Stimulated activated CD4-positive, alpha-beta T cell treated with anti-CD3 and anti-CD28 coated beads, Interleukin-1b, Interleukin-23, amount 100 ng/mL, for 1 hour (primary cell): Measurements from ENCODE around the gene PHF2.

Source experiments
- DNase-seq, 2 donors: peaks; one replicate each; pipeline ENCODE4 v3.0.0-alpha.2; 2020; ENCODE audit warnings: low read depth in 2 of 2

PHF2 gene

GRCh38 chr9:93587284-93587650, 10.9 kb downstream of the PHF2 start:
- DNase-seq = no peak

DNA sequence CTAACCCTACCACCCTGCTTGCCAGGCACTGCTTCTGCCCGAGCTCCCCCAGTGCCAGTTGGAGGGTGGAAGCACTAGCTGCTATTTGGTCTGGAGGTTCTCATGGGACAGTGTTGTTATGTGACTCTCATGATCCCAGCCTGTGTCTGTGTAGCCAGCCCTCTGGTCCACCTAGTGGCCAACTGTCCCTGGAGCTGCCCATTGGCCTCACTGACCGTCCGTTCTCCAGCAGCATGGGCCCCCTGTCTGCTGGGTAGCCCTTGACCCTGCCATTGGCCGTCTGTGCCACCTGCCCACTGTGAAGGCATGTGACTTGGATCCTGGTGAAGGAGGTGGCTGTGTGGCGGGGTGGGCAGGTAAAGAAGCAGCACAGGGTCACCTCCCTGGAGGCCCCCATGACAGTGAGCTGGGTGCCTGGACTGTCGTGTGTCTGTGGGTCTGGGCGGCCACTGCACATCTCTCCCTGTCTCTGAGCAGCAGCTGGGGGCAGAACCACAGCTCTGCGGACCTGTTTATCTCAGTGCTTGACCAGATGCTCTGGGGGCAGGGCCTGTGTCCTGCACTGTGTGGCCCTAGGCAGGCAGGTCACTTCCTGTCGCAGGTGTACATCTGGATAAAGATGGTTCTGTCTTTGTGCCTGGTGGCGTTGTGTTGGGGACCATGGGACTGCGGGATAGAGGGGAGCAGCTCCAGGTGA, 11.4 kb downstream of the PHF2 start:
- no peak for DNase-seq

GRCh38 chr9:93588641-93589609, 12.5 kb downstream of the PHF2 start:
- no peak for DNase-seq

DNA sequence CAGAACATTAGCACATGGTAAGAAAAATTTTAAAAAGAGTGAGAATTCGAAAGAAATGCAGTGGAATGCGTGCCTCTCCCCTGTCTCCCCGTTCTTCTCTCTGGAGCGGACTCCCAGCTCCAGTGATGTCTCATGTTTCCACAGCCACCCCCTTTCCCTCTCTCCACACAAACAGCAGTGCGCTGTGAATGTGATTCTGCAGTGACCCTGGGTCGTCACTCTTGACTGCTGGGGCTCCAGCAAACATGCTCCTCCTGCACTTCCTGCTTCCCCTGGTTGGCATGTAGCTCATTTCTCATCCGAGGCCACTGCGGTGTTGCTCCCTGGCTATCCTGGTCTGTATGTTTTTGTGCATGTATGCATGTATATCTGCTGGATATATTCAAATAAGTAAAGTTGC, 13.3 kb downstream of the PHF2 start:
- DNase-seq = no peak

DNA sequence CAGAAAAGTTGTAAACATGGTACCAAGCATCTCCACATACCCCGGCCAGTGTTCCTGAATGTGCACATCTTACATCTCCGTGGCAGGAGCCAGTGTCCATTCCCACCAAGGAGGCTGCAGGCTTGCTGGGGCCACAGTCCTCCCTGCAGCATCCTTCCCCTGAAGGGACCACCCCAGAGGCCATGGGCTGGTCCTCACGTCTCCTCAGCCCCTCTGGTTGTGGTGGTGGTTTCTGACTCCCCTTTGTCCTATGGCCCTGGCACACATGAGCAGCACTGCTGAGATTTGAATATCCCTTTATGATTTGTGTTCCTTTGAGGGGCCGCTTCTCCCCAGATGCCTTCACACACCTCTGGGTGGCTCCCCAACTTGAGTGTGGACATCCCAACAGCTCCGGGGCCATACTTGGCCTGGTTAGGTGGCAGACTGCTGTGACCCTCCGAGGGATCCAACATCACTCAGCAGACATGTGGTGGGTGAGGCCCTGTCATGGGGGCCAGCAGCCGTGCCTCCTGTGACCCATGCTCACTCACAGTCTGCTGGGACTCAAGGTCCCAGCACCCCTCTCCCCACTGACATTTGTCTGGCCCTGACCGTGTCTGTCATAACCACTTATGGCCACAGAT, 14.3 kb downstream of the PHF2 start:
- no peak for DNase-seq

DNA sequence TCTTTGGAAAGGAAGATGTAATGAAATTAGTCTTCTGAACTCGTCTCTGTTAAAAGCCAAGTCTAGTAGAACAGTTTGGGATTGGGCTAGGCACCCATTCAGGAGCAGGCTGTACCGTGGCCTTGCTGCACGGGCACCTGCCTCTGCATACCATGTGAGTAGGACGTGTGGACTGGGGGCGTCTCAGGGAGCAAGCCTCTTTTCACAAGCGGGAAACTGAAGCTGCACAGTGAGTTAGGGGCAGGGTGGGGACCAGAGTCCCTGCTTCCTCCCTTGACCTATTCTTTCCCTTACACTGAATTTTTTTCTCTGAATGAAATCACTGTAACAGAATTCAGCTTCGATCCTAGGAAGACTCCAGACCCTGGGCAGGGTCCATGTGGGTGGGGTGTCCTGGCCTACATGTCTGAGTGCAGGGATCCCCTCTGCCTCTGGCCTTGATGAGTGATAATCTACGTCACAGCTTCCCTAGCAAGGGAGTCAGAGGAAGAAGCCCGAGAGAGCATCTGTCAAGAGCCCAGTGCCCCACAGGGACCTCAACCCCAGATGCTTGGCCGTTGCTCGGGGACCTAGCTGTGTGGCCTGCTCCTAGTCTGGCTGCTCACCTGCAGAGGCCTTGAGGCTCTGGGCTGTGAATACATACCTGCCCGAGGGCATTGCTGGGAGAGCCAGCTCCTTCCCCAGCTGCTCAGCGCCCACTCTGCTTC, 15.1 kb downstream of the PHF2 start:
- DNase-seq = no peak

GRCh38 chr9:93592008-93592642, 15.7 kb downstream of the PHF2 start:
- no peak for DNase-seq

DNA sequence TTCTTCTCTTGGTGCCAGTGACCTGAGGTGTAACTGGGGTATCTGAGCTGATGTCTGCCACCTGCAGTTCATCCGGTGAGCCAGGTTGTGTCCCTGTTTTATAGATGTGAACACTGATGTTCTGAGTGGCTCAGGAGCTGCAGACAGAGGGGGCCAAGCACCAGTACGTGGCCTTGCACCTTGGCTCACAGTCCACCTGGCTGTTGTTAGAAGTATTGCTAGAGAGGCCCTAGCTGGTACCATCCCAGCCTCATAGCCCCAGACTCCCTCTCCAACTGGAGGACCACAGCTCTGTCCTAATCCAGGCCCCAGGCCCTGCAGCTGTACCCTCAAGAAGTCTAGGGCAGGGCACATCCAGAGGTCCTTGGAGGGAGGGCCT, 16.2 kb downstream of the PHF2 start:
- no peak for DNase-seq

- DNase-seq = no peak
These were observed 16.8 kb downstream of the PHF2 start for GRCh38 chr9:93593144-93593658.

DNA sequence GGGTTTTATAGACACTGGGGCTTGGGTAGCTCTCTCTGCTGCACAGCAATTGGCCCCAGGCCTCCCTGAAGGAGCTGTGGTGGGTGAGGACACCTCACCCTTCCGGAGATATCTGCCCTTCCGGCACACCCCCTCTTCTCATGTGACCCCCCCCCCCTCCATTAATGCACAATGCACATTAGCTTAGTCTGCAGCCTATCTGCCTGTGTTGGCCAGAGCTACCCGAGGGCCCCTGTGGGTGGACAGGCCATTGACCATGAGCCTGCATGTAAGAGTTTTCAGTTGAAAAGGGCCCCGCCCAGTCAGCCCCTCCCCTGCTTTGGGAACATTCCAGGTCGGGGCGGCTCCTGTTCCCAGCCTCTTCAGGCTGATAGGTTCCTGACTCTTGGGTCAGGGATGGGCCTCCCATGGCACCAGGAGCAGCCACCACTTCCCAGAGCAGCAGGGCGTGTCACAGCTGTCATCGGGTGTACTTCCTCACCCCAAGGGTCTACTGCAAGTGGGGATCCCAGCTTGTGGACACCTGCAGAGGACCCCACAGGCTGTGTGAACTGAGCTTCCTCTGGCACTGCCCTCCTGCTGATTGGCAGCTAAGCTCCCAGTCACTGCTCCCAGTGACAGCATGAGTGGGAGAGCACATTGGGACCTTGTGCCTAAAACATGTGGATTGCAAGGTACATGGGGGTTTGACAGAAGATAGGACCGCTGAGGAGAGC, 17.8 kb downstream of the PHF2 start:
- DNase-seq = no peak

DNA sequence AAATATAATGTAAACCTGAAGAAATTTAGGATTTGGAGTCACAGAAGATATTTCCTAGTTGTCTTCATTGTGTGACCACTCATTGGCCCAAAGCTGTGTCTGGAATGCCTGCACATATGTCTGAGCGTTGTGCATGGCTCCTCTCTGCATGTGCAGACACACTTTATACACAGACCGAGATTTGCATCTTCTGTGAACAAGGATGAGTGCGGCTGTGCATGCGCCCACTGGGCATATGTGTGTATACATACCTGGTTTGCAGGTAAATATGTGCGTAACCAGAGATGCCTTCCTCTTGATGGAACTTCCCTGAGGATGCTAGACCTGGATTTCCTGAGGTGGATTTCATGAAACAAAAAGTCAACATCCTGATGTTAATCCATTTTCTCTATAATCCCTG, 19.1 kb downstream of the PHF2 start:
- no peak for DNase-seq

- DNase-seq = no peak
These were observed 19.5 kb downstream of the PHF2 start for GRCh38 chr9:93595861-93596365.

DNA sequence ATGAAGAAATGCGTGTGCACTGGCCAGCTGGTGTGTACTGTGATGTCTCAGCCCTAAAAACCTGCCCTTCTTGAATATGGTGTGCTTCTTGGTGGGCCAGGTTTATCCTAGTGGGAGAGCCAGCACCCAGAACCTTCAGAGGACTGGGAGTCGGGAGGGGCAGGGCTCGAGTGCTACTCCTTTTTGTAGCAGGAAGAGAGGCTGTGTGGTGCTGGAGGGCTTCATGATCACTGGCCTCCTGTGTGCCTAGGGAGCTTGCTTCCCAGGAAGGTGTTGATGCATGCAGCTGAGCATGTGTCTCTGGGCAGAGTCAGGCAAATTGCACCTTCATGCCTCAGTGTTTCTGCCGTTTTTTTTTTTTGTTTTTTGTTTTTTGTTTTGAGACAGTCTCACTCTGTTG, 20.0 kb downstream of the PHF2 start:
- DNase-seq = no peak

DNA sequence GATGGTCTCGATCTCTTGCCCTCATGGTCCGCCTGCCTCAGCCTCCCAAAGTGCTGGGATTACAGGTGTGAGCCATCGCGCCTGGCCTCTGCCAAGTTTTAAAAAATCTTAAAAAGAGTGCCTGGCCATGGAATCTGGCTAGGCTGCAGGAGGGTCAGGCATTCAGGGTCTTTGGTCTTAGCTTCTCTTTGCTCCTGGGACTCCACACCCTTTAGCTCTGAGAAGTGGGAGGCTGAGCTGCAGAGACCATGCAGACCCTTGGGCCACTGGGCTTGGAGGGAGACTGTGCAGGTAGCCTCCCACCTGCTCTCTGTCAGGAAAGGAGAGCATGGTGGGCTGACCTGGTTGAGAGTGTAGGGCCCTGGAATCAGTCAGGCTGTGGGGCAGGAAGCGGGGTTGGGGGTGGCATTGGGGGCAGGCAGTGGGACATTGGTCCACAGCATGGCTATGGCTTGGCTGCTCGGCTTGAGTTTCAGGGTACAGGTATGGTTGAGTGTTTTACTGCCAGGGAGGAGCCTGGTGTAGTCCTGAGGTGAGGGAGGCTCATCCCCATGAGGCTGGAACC, 20.8 kb downstream of the PHF2 start:
- no peak for DNase-seq

- no peak for DNase-seq
These were observed 21.7 kb downstream of the PHF2 start for GRCh38 chr9:93597871-93598646.

- DNase-seq = no peak
These were observed 22.4 kb downstream of the PHF2 start for GRCh38 chr9:93598647-93599241.

DNA sequence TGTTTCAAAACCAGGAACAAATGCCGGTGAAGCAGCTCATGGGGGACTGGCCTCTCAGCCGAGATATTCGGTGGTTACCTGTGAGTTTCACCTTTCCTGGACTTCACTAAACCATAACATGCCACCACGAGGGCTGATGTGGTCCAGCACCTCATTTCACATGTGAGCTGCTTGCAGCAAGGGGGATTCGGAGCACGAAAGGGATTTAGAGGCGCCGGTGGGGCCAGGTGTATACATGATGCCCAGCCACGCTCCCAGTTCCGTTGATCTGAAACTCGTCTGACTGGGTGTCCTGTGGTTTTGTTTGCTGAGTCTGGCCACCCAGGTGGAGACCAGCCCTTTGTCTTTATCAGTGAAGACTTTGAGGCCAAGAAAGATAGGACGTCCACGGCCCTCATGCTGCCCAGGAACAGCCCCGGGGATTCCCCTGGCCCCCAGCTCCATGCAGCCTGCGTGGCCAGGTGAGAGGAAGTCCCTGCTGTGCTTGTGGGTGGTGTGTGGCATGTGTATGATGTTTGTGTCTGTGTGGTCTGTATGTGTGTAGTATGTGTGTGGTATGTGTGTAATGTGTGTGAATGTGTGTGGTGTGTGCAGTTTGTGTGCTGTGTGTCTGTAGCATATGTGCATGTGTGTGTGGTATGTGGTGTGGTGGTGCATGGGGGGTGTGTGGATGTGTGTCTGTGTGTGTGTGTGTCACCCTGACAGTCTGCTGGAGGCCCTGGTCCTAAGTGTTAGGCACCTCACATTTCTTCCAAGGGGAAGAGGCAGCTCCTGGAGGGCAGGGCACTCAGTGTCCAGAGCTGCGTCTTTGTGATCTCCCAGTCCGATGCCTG, 23.4 kb downstream of the PHF2 start:
- no peak for DNase-seq

GRCh38 chr9:93600504-93600903, 24.1 kb downstream of the PHF2 start:
- DNase-seq = no peak
